Muscle of arm (tissue), 12 donors: ENCODE results near the gene ITCH. TPM values are rescaled to one million over a fixed set of nuclear protein-coding genes. Genes with fewer than 3 reads are reported as not detected.

Experiments used
- DNase-seq: peaks from one replicate; pipeline ENCODE4 v3.0.0-alpha.2; 2013
- polyA plus RNA-seq, 12 donors: library from polyadenylated mRNA; unstranded; fragments of 120-200 nt; gene quantifications; one replicate each; pipeline ENCODE4 v1.2.1, GENCODE V29; 2013; ENCODE audit not compliant: insufficient read length in 12 of 12

The ITCH gene
- polyA plus RNA-seq, 12 donors, result 13.1 to 38.0 (median 31.3) TPM; not detected in 1

GRCh38 chr20:34530342-34530741 is 167.3 kb downstream of the ITCH start:
- no peak for DNase-seq

GRCh38 chr20:34531608-34532265 is 168.7 kb downstream of the ITCH start:
- DNase-seq, result no peak

GRCh38 chr20:34532320-34532719 is 169.2 kb downstream of the ITCH start:
- DNase-seq, result no peak

GRCh38 chr20:34532756-34533155 is 169.7 kb downstream of the ITCH start:
- no peak for DNase-seq

GRCh38 chr20:34534391-34535165 is 171.5 kb downstream of the ITCH start:
- no peak for DNase-seq

- no peak for DNase-seq
Measured at GRCh38 chr20:34535301-34535840, 172.3 kb downstream of the ITCH start.

GRCh38 chr20:34535857-34536256 is 172.8 kb downstream of the ITCH start:
- DNase-seq, result no peak

- no peak for DNase-seq
Measured at GRCh38 chr20:34536798-34537394, 173.8 kb downstream of the ITCH start.

- no peak for DNase-seq
Measured at GRCh38 chr20:34537651-34538050, 174.6 kb downstream of the ITCH start.

- no peak for DNase-seq
Measured at GRCh38 chr20:34538671-34539123, 175.6 kb downstream of the ITCH start.

GRCh38 chr20:34539756-34540155 is 176.7 kb downstream of the ITCH start:
- no peak for DNase-seq

- no peak for DNase-seq
Measured at GRCh38 chr20:34540596-34541263, 177.7 kb downstream of the ITCH start.

- no peak for DNase-seq
Measured at GRCh38 chr20:34541264-34541901, 178.3 kb downstream of the ITCH start.

- DNase-seq, result no peak
Measured at GRCh38 chr20:34541917-34542316, 178.8 kb downstream of the ITCH start.

- no peak for DNase-seq
Measured at GRCh38 chr20:34542439-34542838, 179.4 kb downstream of the ITCH start.

- DNase-seq, result no peak
Measured at GRCh38 chr20:34543463-34544056, 180.5 kb downstream of the ITCH start.

GRCh38 chr20:34544109-34544796 is 181.2 kb downstream of the ITCH start:
- no peak for DNase-seq

- no peak for DNase-seq
Measured at GRCh38 chr20:34546751-34547181, 183.7 kb downstream of the ITCH start.

GRCh38 chr20:34547844-34548613 is 185.0 kb downstream of the ITCH start:
- no peak for DNase-seq
